Left renal pelvis (tissue), 4 donors: Measurements from ENCODE around the gene LMCD1. TPM values are rescaled to one million over a fixed set of nuclear protein-coding genes. Genes with fewer than 3 reads are reported as not detected.
A peak's percentile ranks its signal among the peaks of the same experiment; 100 is the strongest.

Source experiments
- DNase-seq, 4 donors: peaks; one replicate each; pipeline ENCODE4 v3.0.0-alpha.2; 2013; ENCODE audit warnings: low read depth in 4 of 4, low spot score in 3 of 4
- polyA plus RNA-seq, 4 donors: library from polyadenylated mRNA; unstranded; fragments of 120-200 nt; gene quantifications; one replicate each; pipeline ENCODE4 v1.2.1, GENCODE V29; 2013; ENCODE audit not compliant: insufficient read length in 4 of 4

LMCD1 gene
- polyA plus RNA-seq, 4 donors, result 28.0 to 30.0 (median 29.4) TPM

- no peak for DNase-seq
Observed at GRCh38 chr3:8503871-8504610, 2.4 kb downstream of the LMCD1 start.

- DNase-seq, result no peak
Observed at GRCh38 chr3:8504611-8504973, 3.0 kb downstream of the LMCD1 start.

- DNase-seq, result no peak
Observed at GRCh38 chr3:8505621-8506020, 4.0 kb downstream of the LMCD1 start.

- DNase-seq, result no peak
Observed at GRCh38 chr3:8506571-8507061, 5.0 kb downstream of the LMCD1 start.

- DNase-seq, result no peak
Observed at GRCh38 chr3:8507496-8507895, 5.9 kb downstream of the LMCD1 start.

GRCh38 chr3:8509961-8510360 is 8.3 kb downstream of the LMCD1 start:
- no peak for DNase-seq

GRCh38 chr3:8512234-8512633 is 10.6 kb downstream of the LMCD1 start:
- DNase-seq, result no peak

GRCh38 chr3:8516047-8516661 is 14.5 kb downstream of the LMCD1 start:
- DNase-seq, result no peak

- DNase-seq, result no peak
Observed at GRCh38 chr3:8516783-8517182, 15.2 kb downstream of the LMCD1 start.

GRCh38 chr3:8517487-8517886 is 15.9 kb downstream of the LMCD1 start:
- no peak for DNase-seq

- DNase-seq, result no peak
Observed at GRCh38 chr3:8518138-8518537, 16.5 kb downstream of the LMCD1 start.

GRCh38 chr3:8519156-8519555 is 17.5 kb downstream of the LMCD1 start:
- no peak for DNase-seq

- DNase-seq, result no peak
Observed at GRCh38 chr3:8519774-8520448, 18.3 kb downstream of the LMCD1 start.

GRCh38 chr3:8520816-8521403 is 19.3 kb downstream of the LMCD1 start:
- no peak for DNase-seq

GRCh38 chr3:8523041-8523440 is 21.4 kb downstream of the LMCD1 start:
- DNase-seq, result no peak

GRCh38 chr3:8524249-8524648 is 22.6 kb downstream of the LMCD1 start:
- no peak for DNase-seq

- DNase-seq, result no peak
Observed at GRCh38 chr3:8524656-8525399, 23.2 kb downstream of the LMCD1 start.

GRCh38 chr3:8525893-8526292 is 24.3 kb downstream of the LMCD1 start:
- no peak for DNase-seq

GRCh38 chr3:8529181-8529637 is 27.6 kb downstream of the LMCD1 start:
- peak in 3 of 4 donors; percentile 35 to 64 (median 47) for DNase-seq

- no peak for DNase-seq
Observed at GRCh38 chr3:8529738-8530525, 28.3 kb downstream of the LMCD1 start.
